Endodermal cell (in vitro differentiated cells): Measurements from ENCODE around the gene OCA2. TPM values are rescaled to one million over a fixed set of nuclear protein-coding genes. Genes with fewer than 3 reads are reported as not detected.

Source experiments
- DNase-seq: peaks from one replicate; pipeline ENCODE4 v3.0.0-alpha.2; 2017
- H3K27ac ChIP-seq: 2 replicates; pipeline ENCODE4 v1.5.1; 2013; ENCODE audit warnings: mild to moderate bottlenecking, low read depth, low read length, moderate library complexity
- H3K27me3 ChIP-seq: 2 replicates; pipeline ENCODE4 v1.6.1; 2013; ENCODE audit warnings: mild to moderate bottlenecking, low read length, moderate library complexity; ENCODE audit not compliant: insufficient read depth, control insufficient read depth, poor library complexity, severe bottlenecking
- H3K36me3 ChIP-seq: 2 replicates; pipeline ENCODE4 v1.7.0; 2013; ENCODE audit warnings: mild to moderate bottlenecking, low read length, moderate library complexity; ENCODE audit not compliant: control insufficient read depth, insufficient read depth
- H3K4me1 ChIP-seq: one replicate; pipeline ENCODE4 v1.7.0; 2013; ENCODE audit warnings: low read length; ENCODE audit not compliant: control insufficient read depth, insufficient read depth
- H3K4me3 ChIP-seq: 2 replicates; pipeline ENCODE4 v1.5.1; 2013; ENCODE audit warnings: mild to moderate bottlenecking, low read length, moderate library complexity
- H3K9ac ChIP-seq: 2 replicates; pipeline ENCODE4 v1.6.1; 2013; ENCODE audit warnings: mild to moderate bottlenecking, low read length, moderate library complexity; ENCODE audit not compliant: poor library complexity, severe bottlenecking; ENCODE audit errors: extremely low read depth
- H3K9me3 ChIP-seq: 2 replicates; pipeline ENCODE4 v1.6.1; 2013; ENCODE audit warnings: mild to moderate bottlenecking, low read length, moderate library complexity; ENCODE audit not compliant: control insufficient read depth
- H3K27ac Mint-ChIP-seq: 2 replicates; pipeline ENCODE4 v1.8.0; 2020; ENCODE audit warnings: mixed read lengths
- H3K27me3 Mint-ChIP-seq: 2 replicates; pipeline ENCODE4 v1.8.0; 2021; ENCODE audit warnings: mild to moderate bottlenecking, mixed read lengths; ENCODE audit not compliant: insufficient read depth
- H3K36me3 Mint-ChIP-seq: 2 replicates; pipeline ENCODE4 v1.8.0; 2020; ENCODE audit warnings: low read depth, mixed read lengths
- H3K4me1 Mint-ChIP-seq: 2 replicates; pipeline ENCODE4 v1.8.0; 2020; ENCODE audit warnings: mixed read lengths
- H3K4me3 Mint-ChIP-seq: 2 replicates; pipeline ENCODE4 v1.8.0; 2020; ENCODE audit warnings: mild to moderate bottlenecking, moderate library complexity, mixed read lengths
- H3K9me3 Mint-ChIP-seq: 2 replicates; pipeline ENCODE4 v1.8.0; 2020; ENCODE audit warnings: mild to moderate bottlenecking, mixed read lengths
- CTCF ChIP-seq: fragments of 200-600 bp; sonication (generic); conservative IDR thresholded peaks from 2 replicates; pipeline ENCODE4 v1.5.0; 2021; ENCODE audit warnings: antibody characterized with exemption, mild to moderate bottlenecking
- WGBS, 2 experiments: methylation state at CpG; one replicate each; pipeline versions ENCODE4 v1.1.5 to v1.1.7; 2013; ENCODE audit warnings: missing lambda C conversion rate in 2 of 2, mixed read lengths in 1 of 2; ENCODE audit not compliant: insufficient coverage in 1 of 2, insufficient read length in 1 of 2; 5-methylcytosine and 5-hydroxymethylcytosine counted together
- total RNA-seq, 2 donors: library from RNA; stranded (reverse); fragmentation: NEBNext Ultra II Directional in 1 of 2; extraction: Animal tissue kit (Norgen Biotek cat#: 25700) in 1 of 2; gene quantifications; 2 replicates in 1 of 2; 3 replicates in 1 of 2; pipeline ENCODE4 v1.2.1, GENCODE V29; 2021

The OCA2 gene
- total RNA-seq, 2 donors from 2014 or later = 0.29 to 0.84 TPM

- Histone ChIP-seq H3K4me1 (peaks cover 5% of the 10 kb centered on the region), H3K9ac (no peak overlapping the region), H3K4me3 (no peak overlapping the region), H3K9me3 (peaks cover 7% of the 10 kb centered on the region), H3K27me3 (no peaks in the 10 kb centered on the region), H3K27ac (no peak overlapping the region), H3K36me3 (no peaks in the 10 kb centered on the region)
- peaks cover 8% of the 10 kb centered on the region for H3K9me3 Mint-ChIP-seq
- no peak for DNase-seq
- no peaks in the 10 kb centered on the region for H3K36me3 Mint-ChIP-seq
- no peak overlapping the region for H3K27ac Mint-ChIP-seq
- 90 to 92% methylated on average over 3 of the region's 3 CpGs for WGBS, 2 experiments
- no peak overlapping the region for H3K4me3 Mint-ChIP-seq
- peaks cover 18% of the 10 kb centered on the region for H3K4me1 Mint-ChIP-seq
- H3K27me3 Mint-ChIP-seq = peaks cover 10% of the 10 kb centered on the region
- TF ChIP-seq CTCF = no peak
These were observed 336.6 kb downstream of the OCA2 start for GRCh38 chr15:27762471-27762870.

- DNase-seq = no peak
- Histone ChIP-seq H3K4me3 (no peak overlapping the region), H3K27ac (no peak overlapping the region), H3K27me3 (no peaks in the 10 kb centered on the region), H3K9ac (no peak overlapping the region), H3K9me3 (no peaks in the 10 kb centered on the region), H3K36me3 (no peaks in the 10 kb centered on the region), H3K4me1 (no peaks in the 10 kb centered on the region)
- WGBS, 2 experiments = 94% methylated on average over 1 of the region's 1 CpG; no CpG with 5 or more reads in 1 of the 2 experiments
- Mint-ChIP-seq H3K4me3 (no peak overlapping the region), H3K36me3 (no peaks in the 10 kb centered on the region), H3K27me3 (no peaks in the 10 kb centered on the region), H3K9me3 (no peaks in the 10 kb centered on the region), H3K27ac (no peak overlapping the region), H3K4me1 (no peaks in the 10 kb centered on the region)
- no peak for TF ChIP-seq CTCF
These were observed 342.1 kb downstream of the OCA2 start for GRCh38 chr15:27757052-27757451.

GRCh38 chr15:27752691-27753090 lies 346.4 kb downstream of the OCA2 start:
- DNase-seq = no peak
- no peak overlapping the region for H3K9ac ChIP-seq
- TF ChIP-seq CTCF = no peak
- H3K4me1 ChIP-seq = no peaks in the 10 kb centered on the region
- H3K27me3 ChIP-seq = no peaks in the 10 kb centered on the region
- Mint-ChIP-seq H3K9me3 (no peaks in the 10 kb centered on the region), H3K4me3 (no peak overlapping the region), H3K36me3 (no peaks in the 10 kb centered on the region), H3K27ac (no peak overlapping the region), H3K27me3 (no peaks in the 10 kb centered on the region), H3K4me1 (no peaks in the 10 kb centered on the region)
- no peak overlapping the region for H3K27ac ChIP-seq
- no peaks in the 10 kb centered on the region for H3K36me3 ChIP-seq
- H3K4me3 ChIP-seq = no peak overlapping the region
- WGBS, 2 experiments = 84 to 100% methylated on average over 1 to 4 of the region's 4 CpGs
- no peaks in the 10 kb centered on the region for H3K9me3 ChIP-seq
